Sigmoid colon (tissue), 7 donors: ENCODE results near the gene GSX2. TPM values are rescaled to one million over a fixed set of nuclear protein-coding genes. Genes with fewer than 3 reads are reported as not detected.

Source experiments
- DNase-seq: peaks from one replicate; pipeline ENCODE4 v3.0.0-alpha.2; 2019
- H3K27ac ChIP-seq, 4 donors: fragments of 200-600 bp; sonication (generic); one replicate each; pipeline ENCODE4 v1.5.1; 2016 to 2019; ENCODE audit warnings: mild to moderate bottlenecking in 1 of 4
- H3K27me3 ChIP-seq, 3 donors: fragments of 200-600 bp; sonication (generic); one replicate each; pipeline ENCODE4 v1.5.1; 2019; ENCODE audit warnings: mild to moderate bottlenecking in 1 of 3
- H3K36me3 ChIP-seq, 4 donors: fragments of 200-600 bp; sonication (generic); one replicate each; pipeline ENCODE4 v1.5.1; 2016 to 2019
- H3K4me1 ChIP-seq, 4 donors: fragments of 200-600 bp; sonication (generic); one replicate each; pipeline ENCODE4 v1.5.1; 2017 to 2019
- H3K4me3 ChIP-seq, 4 donors: fragments of 200-600 bp; sonication (generic); one replicate each; pipeline ENCODE4 v1.5.1; 2017 to 2019; ENCODE audit warnings: mild to moderate bottlenecking in 2 of 4, moderate library complexity in 1 of 4
- H3K9me3 ChIP-seq, 4 donors: fragments of 200-600 bp in 3 of 4; sonication (generic) in 3 of 4; one replicate each; pipeline versions ENCODE4 v1.5.1 to v1.6.1; 2013 to 2019
- EP300 ChIP-seq, 4 donors: sonication (generic); formaldehyde crosslinking; IDR thresholded peaks; one replicate each; pipeline ENCODE4 v1.6.1; 2017; ENCODE audit warnings: antibody characterized with exemption in 4 of 4
- POLR2A ChIP-seq, 2 donors: fragments of 450-650 bp; IDR thresholded peaks; one replicate each; pipeline ENCODE4 v1.6.1; 2016; ENCODE audit warnings: antibody characterized with exemption in 2 of 2, mild to moderate bottlenecking in 2 of 2, moderate library complexity in 2 of 2
- POLR2AphosphoS5 ChIP-seq, 4 donors: sonication (generic); formaldehyde crosslinking; IDR thresholded peaks; one replicate each; pipeline ENCODE4 v1.6.1; 2017; ENCODE audit warnings: antibody characterized with exemption in 4 of 4
- WGBS, 2 donors: extraction: QIAGEN DNeasy Blood & Tissue Kit; methylation state at CpG; one replicate each; pipeline ENCODE4 v1.1.7; 2013; 5-methylcytosine and 5-hydroxymethylcytosine counted together
- intact Hi-C: fragments of 100-400 bp; cut with DNase I; formaldehyde crosslinking; loops from one replicate; pipeline ENCODE4 v1.15.1; 2023
- polyA plus RNA-seq, 3 donors: library from polyadenylated mRNA; stranded (reverse); fragments of 200-250 nt; gene quantifications; one replicate each; pipeline ENCODE4 v1.2.3, GENCODE V29; 2013
- total RNA-seq, 4 donors: library from RNA; depleted of rRNA; stranded (reverse); fragments of >200 nt; gene quantifications; one replicate each; pipeline ENCODE4 v1.1.0, GENCODE V29; 2016
- TF ChIP-seq, protein P1 (sequence below), 4 experiments: fragments of 450-650 bp in 3 of 4; fragments of 200-600 bp in 1 of 4; IDR thresholded peaks; one replicate each; pipeline ENCODE4 v1.5.1; 2016 to 2019; ENCODE audit warnings: antibody characterized with exemption in 4 of 4, mild to moderate bottlenecking in 3 of 4, moderate library complexity in 2 of 4
- donor health status: healthy with polysubstance abuse.
- donor health status: Bipolar disorder and iron deficiency.
- donor health status: healthy.

The GSX2 gene
- total and polyA plus RNA-seq, 7 donors: not detected

DNA sequence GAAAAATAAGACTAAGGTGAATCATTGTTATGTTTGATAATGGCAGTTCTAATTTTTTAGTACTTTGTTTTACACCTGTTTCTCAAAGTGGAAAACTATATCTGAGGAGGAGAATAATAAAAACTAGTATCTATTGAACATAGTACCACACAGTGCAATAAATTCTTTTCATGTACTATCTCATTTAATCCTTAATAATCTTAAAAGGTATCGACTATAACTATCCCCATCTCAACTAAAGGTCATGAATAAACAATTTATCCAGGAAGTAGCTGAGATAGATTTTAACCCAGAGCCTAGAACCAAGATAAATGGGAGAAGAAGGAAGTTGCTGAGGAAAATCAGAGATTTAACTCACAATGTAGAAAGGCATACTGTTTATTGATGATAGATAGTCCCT, 38.1 kb upstream of the GSX2 start:
- H3K9me3 ChIP-seq: no peaks in the 10 kb centered on the region
- intact Hi-C loops: loop anchor here (5.0 to 10.0 kb wide), 2 partner anchors 130 to 697 kb away; partner anchors contain the start of gene SCFD2
- peaks cover 0 to 59% (median 35%) of the 10 kb centered on the region in 4 donors for H3K4me1 ChIP-seq
- no peak for DNase-seq
- H3K4me3 ChIP-seq: peak overlapping the region in 3 of 4 donors; percentile 94 to 99 (median 97)
- no peaks in the 10 kb centered on the region for H3K27me3 ChIP-seq
- peak overlapping the region in 1 of 4 donors; percentile 95 for H3K27ac ChIP-seq
- no peaks in the 10 kb centered on the region for H3K36me3 ChIP-seq
- 58 to 85% methylated on average over 1 of the region's 1 CpG for WGBS, 2 donors
- TF ChIP-seq, protein P1, sequence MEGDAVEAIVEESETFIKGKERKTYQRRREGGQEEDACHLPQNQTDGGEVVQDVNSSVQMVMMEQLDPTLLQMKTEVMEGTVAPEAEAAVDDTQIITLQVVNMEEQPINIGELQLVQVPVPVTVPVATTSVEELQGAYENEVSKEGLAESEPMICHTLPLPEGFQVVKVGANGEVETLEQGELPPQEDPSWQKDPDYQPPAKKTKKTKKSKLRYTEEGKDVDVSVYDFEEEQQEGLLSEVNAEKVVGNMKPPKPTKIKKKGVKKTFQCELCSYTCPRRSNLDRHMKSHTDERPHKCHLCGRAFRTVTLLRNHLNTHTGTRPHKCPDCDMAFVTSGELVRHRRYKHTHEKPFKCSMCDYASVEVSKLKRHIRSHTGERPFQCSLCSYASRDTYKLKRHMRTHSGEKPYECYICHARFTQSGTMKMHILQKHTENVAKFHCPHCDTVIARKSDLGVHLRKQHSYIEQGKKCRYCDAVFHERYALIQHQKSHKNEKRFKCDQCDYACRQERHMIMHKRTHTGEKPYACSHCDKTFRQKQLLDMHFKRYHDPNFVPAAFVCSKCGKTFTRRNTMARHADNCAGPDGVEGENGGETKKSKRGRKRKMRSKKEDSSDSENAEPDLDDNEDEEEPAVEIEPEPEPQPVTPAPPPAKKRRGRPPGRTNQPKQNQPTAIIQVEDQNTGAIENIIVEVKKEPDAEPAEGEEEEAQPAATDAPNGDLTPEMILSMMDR (IDR thresholded peaks at IDR 0.05): no peak
- TF ChIP-seq POLR2AphosphoS5 (IDR thresholded peaks at IDR 0.05) (no peak), EP300 (IDR thresholded peaks at IDR 0.05) (no peak), POLR2A (IDR thresholded peaks at IDR 0.05) (no peak)

DNA sequence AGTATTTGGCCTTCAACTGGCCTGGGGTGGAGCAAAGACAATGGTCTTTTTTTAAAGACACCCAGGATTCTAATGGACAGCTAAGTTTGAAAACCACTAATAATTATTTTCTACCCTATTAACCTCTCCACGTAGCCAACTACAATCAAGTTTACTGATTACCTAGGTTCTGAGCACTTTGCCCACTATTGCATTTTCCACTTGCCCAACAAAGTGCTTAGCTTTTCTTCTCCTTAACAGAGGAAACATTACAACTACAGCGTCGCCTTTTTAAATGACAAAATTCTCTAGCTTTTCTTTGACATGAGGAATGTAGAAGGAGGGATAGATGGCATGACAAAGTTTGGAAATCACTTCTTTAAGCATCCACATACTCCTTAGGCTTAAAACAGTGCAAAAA, 37.6 kb upstream of the GSX2 start:
- WGBS, 2 donors: 56 to 62% methylated on average over 3 of the region's 3 CpGs
- no peaks in the 10 kb centered on the region for H3K36me3 ChIP-seq
- H3K4me1 ChIP-seq: peaks cover 0 to 54% (median 32%) of the 10 kb centered on the region in 4 donors
- no peak for DNase-seq
- no peaks in the 10 kb centered on the region for H3K9me3 ChIP-seq
- H3K4me3 ChIP-seq: peak overlapping the region; percentile 94 to 99 (median 96)
- no peak for TF ChIP-seq POLR2A (IDR thresholded peaks at IDR 0.05)
- no peaks in the 10 kb centered on the region for H3K27me3 ChIP-seq
- peak overlapping the region in 1 of 4 donors; percentile 95 for H3K27ac ChIP-seq
- intact Hi-C loops: loop anchor here (5.0 to 10.0 kb wide), 2 partner anchors 130 to 698 kb away; partner anchors contain the start of gene SCFD2

DNA sequence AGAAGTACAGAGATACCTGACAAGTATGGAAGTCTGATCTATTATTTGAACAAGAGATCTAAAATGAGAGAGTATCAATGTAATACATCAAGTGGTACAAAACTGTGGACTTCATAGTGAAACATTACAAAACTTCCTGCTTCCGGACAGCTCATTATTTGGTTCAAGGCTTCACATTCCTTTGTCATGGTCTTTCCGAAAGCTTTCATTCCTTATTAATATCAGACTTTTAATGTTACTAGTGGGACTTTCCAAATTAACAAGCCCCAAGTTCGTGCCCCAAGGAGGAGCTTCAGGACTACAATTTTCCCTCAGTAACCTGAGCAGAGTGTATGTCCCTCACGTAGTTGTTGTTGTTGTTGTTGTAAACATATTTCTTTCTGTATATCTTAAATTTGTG, 36.7 kb upstream of the GSX2 start:
- Histone ChIP-seq H3K4me3 (peak overlapping the region; percentile 94 to 99 (median 96)), H3K27me3 (no peaks in the 10 kb centered on the region), H3K27ac (peak overlapping the region; percentile 87 to 95 (median 92)), H3K36me3 (no peaks in the 10 kb centered on the region), H3K9me3 (no peaks in the 10 kb centered on the region), H3K4me1 (peaks cover 0 to 48% (median 29%) of the 10 kb centered on the region in 4 donors)
- intact Hi-C loops: loop anchor here (5.0 to 10.0 kb wide), 2 partner anchors 131 to 698 kb away; partner anchors contain the start of gene SCFD2
- 0 to 1% methylated on average over 4 of the region's 4 CpGs for WGBS, 2 donors
- DNase-seq: no peak
- TF ChIP-seq, protein P1 (IDR thresholded peaks at IDR 0.05): no peak
- peak in 1 of 4 donors; percentile 15 for TF ChIP-seq POLR2AphosphoS5 (IDR thresholded peaks at IDR 0.05)

DNA sequence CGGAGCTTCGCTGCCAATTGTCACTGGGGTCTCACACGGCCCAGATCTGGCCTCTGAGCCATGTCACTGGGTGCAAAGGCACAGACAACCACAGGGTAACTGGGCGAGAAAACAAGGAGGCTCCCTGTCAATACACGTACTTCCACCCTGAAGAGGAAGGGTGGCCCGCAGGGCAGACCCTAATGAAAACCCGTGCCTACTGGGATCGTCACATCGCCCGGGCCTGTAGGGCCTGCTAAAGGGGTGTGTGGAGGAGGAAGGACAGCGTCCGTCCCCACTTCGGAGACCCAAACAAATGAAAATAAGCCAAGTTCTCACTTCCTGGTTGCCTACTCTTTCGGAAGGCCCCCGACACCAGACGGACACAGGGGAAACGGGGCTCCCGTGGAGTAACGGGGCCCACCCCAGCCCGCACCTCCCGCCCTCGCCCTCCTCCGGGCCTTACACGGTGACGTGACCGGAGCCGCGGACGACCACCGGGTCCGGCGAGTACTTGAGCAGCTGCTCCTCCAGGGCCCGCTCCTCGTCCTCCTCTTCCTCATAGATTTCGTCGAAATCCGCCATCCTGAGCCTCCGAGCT, 36.1 kb upstream of the GSX2 start:
- intact Hi-C loops: loop anchor here (2.0 to 10.0 kb wide), 3 partner anchors 132 to 699 kb away; partner anchors contain the start of gene SCFD2
- H3K36me3 ChIP-seq: no peaks in the 10 kb centered on the region
- peak; percentile 76 for DNase-seq
- peaks cover 0 to 42% (median 29%) of the 10 kb centered on the region in 4 donors for H3K4me1 ChIP-seq
- peak overlapping the region; percentile 94 to 99 (median 96) for H3K4me3 ChIP-seq
- H3K27ac ChIP-seq: peak overlapping the region; percentile 87 to 95 (median 92)
- no peak for TF ChIP-seq EP300 (IDR thresholded peaks at IDR 0.05)
- no peak for TF ChIP-seq POLR2AphosphoS5 (IDR thresholded peaks at IDR 0.05)
- TF ChIP-seq POLR2A (IDR thresholded peaks at IDR 0.05): no peak
- TF ChIP-seq, protein P1 (IDR thresholded peaks at IDR 0.05): no peak
- WGBS, 2 donors: 1% methylated on average over 38 of the region's 38 CpGs
- H3K27me3 ChIP-seq: no peaks in the 10 kb centered on the region
- H3K9me3 ChIP-seq: no peaks in the 10 kb centered on the region

DNA sequence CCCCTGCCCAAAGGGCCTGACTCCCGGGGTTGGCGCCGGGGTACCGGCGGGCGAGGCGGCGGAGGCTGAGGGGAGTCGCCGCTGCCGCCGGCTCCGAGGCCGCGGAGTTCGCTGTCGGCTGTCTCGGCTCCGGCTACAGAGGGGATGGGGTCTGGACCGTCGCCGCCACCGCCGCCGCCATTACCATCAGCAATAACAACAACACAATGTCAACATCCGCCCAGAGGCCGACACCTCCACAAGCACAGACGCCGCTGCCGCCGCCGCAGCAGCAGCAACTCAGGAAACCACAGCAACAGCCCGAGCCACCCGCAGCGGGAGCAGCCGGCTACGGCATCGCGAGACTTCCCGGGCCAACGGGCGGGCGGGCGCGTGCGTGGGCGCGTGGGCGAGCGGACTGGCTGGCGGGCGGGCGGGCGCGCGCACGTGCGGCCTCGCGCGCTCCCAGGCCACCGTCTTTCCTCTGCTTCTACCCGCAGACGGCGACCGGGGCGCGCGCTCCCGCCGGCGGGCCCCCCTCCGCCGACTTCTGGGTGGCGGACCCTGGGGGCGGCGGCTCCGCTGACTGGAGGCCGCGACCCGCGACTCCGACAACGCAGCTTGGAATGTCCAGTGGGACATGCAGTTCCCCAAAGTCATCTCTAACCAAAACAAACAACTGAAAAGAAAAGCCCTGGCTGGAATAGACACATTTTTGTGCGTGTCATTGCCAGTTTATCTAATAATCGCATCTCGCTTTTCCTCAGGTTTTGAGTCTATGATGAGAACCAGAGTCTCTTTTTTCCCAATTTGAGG, 35.4 kb upstream of the GSX2 start, which contains the start of gene CHIC2:
CHIC2 (minus strand) TSS at position 289 of the 795 bp plus-strand sequence. CDS start 305 bp downstream, outside the sequence.
- Histone ChIP-seq H3K36me3 (no peaks in the 10 kb centered on the region), H3K4me1 (peaks cover 0 to 40% (median 29%) of the 10 kb centered on the region in 4 donors), H3K27ac (peak within 1 kb of the TSS; percentile 87 to 95 (median 92)), H3K27me3 (no peaks in the 10 kb centered on the region), H3K9me3 (no peaks in the 10 kb centered on the region), H3K4me3 (peak within 1 kb of the TSS; percentile 94 to 99 (median 96))
- WGBS, 2 donors: 0% methylated on average over 87 of the region's 87 CpGs
- intact Hi-C loops: loop anchor here (2.0 to 10.0 kb wide), 3 partner anchors 132 to 700 kb away; partner anchors contain the start of gene SCFD2
- TF ChIP-seq POLR2AphosphoS5 (IDR thresholded peaks at IDR 0.05) (peak; percentile 96 to 100 (median 98)), POLR2A (IDR thresholded peaks at IDR 0.05) (peak; percentile 93 to 94), EP300 (IDR thresholded peaks at IDR 0.05) (peak in 2 of 4 donors; percentile 66 to 79)
- TF ChIP-seq, protein P1 (IDR thresholded peaks at IDR 0.05): no peak
- peak; percentile 97 for DNase-seq
